ENCODE results near the gene GAD2.

Gene GAD2

GRCh38 chr10:26331371-26331770, 114.8 kb downstream of the GAD2 start:
- Histone ChIP-seq H2AFZ (ENCODE audit: low read depth, low read length) (no peak overlapping the region), H2BK120ac (ENCODE audit: low read depth, low read length) (no peak overlapping the region), H3K9ac (ENCODE audit: low read length) (no peak overlapping the region), H3K79me1 (replicated peaks; ENCODE audit: low read length, poor library complexity, severe bottlenecking) (no peaks in the 10 kb centered on the region), H3K36me3 (ENCODE audit: control insufficient read depth in 1 of 2, insufficient read depth in 2 of 2, low read depth in 1 of 2, low read length in 2 of 2) (no peaks in the 10 kb centered on the region), H3K9me3 (ENCODE audit: control insufficient read depth, low read length) (peaks cover 5% of the 10 kb centered on the region), H3K4me3 (ENCODE audit: insufficient read depth in 1 of 2, low read depth in 1 of 2, low read length in 2 of 2) (no peak overlapping the region), H2BK15ac (ENCODE audit: low read depth, poor library complexity, severe bottlenecking) (no peak overlapping the region), H3K4ac (ENCODE audit: low read depth in 1 of 2, low read length in 2 of 2) (no peak overlapping the region), H2BK5ac (ENCODE audit: low read depth, low read length, poor library complexity, severe bottlenecking) (no peak overlapping the region), H2BK12ac (ENCODE audit: low read length in 2 of 2) (no peak overlapping the region), H4K8ac (ENCODE audit: low read length) (no peak overlapping the region), H4K91ac (ENCODE audit: low read length) (no peak overlapping the region), H3K23ac (ENCODE audit: low read length in 2 of 2) (no peak overlapping the region), H3K18ac (ENCODE audit: low read depth in 1 of 2, low read length in 2 of 2) (no peak overlapping the region), H3K4me1 (ENCODE audit: control insufficient read depth, insufficient read depth, low read depth, low read length) (peaks cover 4% of the 10 kb centered on the region), H3K4me2 (ENCODE audit: low read length, poor library complexity, severe bottlenecking) (no peak overlapping the region), H3K14ac (ENCODE audit: low read length in 2 of 2) (no peak overlapping the region), H3K27me3 (ENCODE audit: control insufficient read depth in 1 of 2, insufficient read depth in 1 of 2, low read length in 2 of 2) (peaks cover 0 to 3% of the 10 kb centered on the region in 2 experiments), H3K27ac (ENCODE audit: low read length, poor library complexity, severe bottlenecking) (no peak overlapping the region), H2AK5ac (ENCODE audit: low read length, severe bottlenecking) (no peak overlapping the region)
- DNase-seq = no peak
- 79% methylated on average over 3 of the region's 3 CpGs for WGBS

DNA sequence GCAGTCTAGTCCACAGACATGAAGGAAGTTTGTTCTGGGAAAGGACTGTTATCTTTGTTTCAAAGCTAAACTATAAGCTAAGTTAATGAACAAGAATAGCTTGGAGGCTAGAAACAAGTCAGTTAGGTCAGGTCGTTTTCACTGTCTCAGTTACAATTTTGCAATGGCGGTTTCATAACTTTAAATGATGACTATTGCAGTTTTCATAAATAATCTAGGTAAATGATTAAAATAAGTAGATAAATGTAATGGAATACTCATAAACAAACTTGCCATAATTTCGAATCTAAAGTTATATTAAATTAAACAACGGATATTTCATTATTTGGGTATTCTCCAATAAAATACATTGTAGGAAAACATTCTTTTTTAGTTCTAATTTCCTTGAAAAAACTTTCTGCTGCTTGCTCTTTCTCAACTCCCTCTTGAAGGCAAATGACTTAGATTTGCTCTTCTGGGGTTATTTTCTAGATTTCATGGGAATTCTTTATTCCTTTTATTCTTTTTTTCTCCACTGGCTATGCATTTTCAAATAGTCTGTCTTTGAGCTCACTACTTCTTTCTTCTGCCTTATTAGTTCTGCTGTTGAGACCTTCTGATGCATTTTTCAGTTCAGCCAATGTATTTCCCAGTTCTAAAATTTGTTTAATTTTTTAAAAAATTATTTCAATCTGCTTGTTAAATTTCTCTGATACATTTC, 117.8 kb downstream of the GAD2 start:
- Histone ChIP-seq H3K23ac (ENCODE audit: low read length in 2 of 2) (no peak overlapping the region), H2BK15ac (ENCODE audit: low read depth, poor library complexity, severe bottlenecking) (no peak overlapping the region), H3K9me3 (ENCODE audit: control insufficient read depth, low read length) (peaks cover 5% of the 10 kb centered on the region), H2AFZ (ENCODE audit: low read depth, low read length) (no peak overlapping the region), H3K4me1 (ENCODE audit: control insufficient read depth, insufficient read depth, low read depth, low read length) (peaks cover 4% of the 10 kb centered on the region), H3K9ac (ENCODE audit: low read length) (no peak overlapping the region), H2BK12ac (ENCODE audit: low read length in 2 of 2) (no peak overlapping the region), H3K4me2 (ENCODE audit: low read length, poor library complexity, severe bottlenecking) (no peak overlapping the region), H3K14ac (ENCODE audit: low read length in 2 of 2) (no peak overlapping the region), H2AK5ac (ENCODE audit: low read length, severe bottlenecking) (no peak overlapping the region), H3K27ac (ENCODE audit: low read length, poor library complexity, severe bottlenecking) (no peak overlapping the region), H2BK5ac (ENCODE audit: low read depth, low read length, poor library complexity, severe bottlenecking) (no peak overlapping the region), H3K27me3 (ENCODE audit: control insufficient read depth in 1 of 2, insufficient read depth in 1 of 2, low read length in 2 of 2) (peaks cover 0 to 3% of the 10 kb centered on the region in 2 experiments), H4K8ac (ENCODE audit: low read length) (no peak overlapping the region), H3K79me1 (replicated peaks; ENCODE audit: low read length, poor library complexity, severe bottlenecking) (no peaks in the 10 kb centered on the region), H3K4ac (ENCODE audit: low read depth in 1 of 2, low read length in 2 of 2) (no peak overlapping the region), H3K18ac (ENCODE audit: low read depth in 1 of 2, low read length in 2 of 2) (no peak overlapping the region), H3K36me3 (ENCODE audit: control insufficient read depth in 1 of 2, insufficient read depth in 2 of 2, low read depth in 1 of 2, low read length in 2 of 2) (no peaks in the 10 kb centered on the region), H2BK120ac (ENCODE audit: low read depth, low read length) (no peak overlapping the region), H4K91ac (ENCODE audit: low read length) (no peak overlapping the region), H3K4me3 (ENCODE audit: insufficient read depth in 1 of 2, low read depth in 1 of 2, low read length in 2 of 2) (no peak overlapping the region)
- WGBS = 38% methylated on average over 1 of the region's 4 CpGs
- no peak for DNase-seq

DNA sequence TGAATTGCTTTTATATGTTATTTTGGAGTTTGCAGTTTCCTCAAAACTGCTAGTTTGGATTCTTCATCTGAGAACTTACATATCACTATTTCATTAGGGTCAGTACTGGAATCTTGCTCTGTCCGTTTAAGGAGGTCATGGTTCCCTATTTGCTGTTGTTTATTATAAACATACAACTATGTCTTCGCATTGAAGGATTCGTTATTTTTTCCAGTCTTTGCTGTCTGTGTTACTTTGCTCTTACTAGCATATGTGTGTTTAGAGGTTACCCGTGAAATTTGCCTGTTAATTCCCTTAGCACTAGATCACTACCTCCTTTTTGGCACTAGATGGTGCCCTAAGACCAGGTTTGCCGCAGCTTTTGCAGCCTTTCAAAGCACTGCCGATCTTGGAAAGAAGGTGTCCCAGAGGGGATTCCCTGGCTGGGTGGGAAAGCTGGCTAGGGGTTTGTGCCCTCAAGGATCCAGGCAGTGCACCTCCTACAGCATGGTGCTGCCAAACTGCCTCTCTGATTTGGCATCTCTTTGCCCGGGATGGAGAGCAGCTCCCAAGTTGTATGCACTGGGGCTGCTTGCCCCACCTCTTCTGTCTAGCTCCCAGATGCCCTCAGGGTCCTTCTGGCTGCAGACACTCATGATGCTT, 118.5 kb downstream of the GAD2 start:
- peak overlapping the region; percentile 38 for H3K9ac ChIP-seq (ENCODE audit: low read length)
- H3K27ac ChIP-seq (ENCODE audit: low read length, poor library complexity, severe bottlenecking) = no peak overlapping the region
- no peak overlapping the region for H3K14ac ChIP-seq (ENCODE audit: low read length in 2 of 2)
- H2AK5ac ChIP-seq (ENCODE audit: low read length, severe bottlenecking) = no peak overlapping the region
- H3K36me3 ChIP-seq (ENCODE audit: control insufficient read depth in 1 of 2, insufficient read depth in 2 of 2, low read depth in 1 of 2, low read length in 2 of 2) = no peaks in the 10 kb centered on the region
- no peak overlapping the region for H2BK12ac ChIP-seq (ENCODE audit: low read length in 2 of 2)
- no peak overlapping the region for H2BK15ac ChIP-seq (ENCODE audit: low read depth, poor library complexity, severe bottlenecking)
- peaks cover 5% of the 10 kb centered on the region for H3K9me3 ChIP-seq (ENCODE audit: control insufficient read depth, low read length)
- H2BK120ac ChIP-seq (ENCODE audit: low read depth, low read length) = no peak overlapping the region
- peak; percentile 50 for DNase-seq
- H3K4ac ChIP-seq (ENCODE audit: low read depth in 1 of 2, low read length in 2 of 2) = no peak overlapping the region
- 6% methylated on average over 6 of the region's 7 CpGs for WGBS
- no peak overlapping the region for H2BK5ac ChIP-seq (ENCODE audit: low read depth, low read length, poor library complexity, severe bottlenecking)
- H3K27me3 ChIP-seq (ENCODE audit: control insufficient read depth in 1 of 2, insufficient read depth in 1 of 2, low read length in 2 of 2) = peaks cover 0 to 3% of the 10 kb centered on the region in 2 experiments
- H3K79me1 ChIP-seq (replicated peaks; ENCODE audit: low read length, poor library complexity, severe bottlenecking) = no peaks in the 10 kb centered on the region
- no peak overlapping the region for H3K23ac ChIP-seq (ENCODE audit: low read length in 2 of 2)
- no peak overlapping the region for H4K8ac ChIP-seq (ENCODE audit: low read length)
- H2AFZ ChIP-seq (ENCODE audit: low read depth, low read length) = no peak overlapping the region
- H3K4me2 ChIP-seq (ENCODE audit: low read length, poor library complexity, severe bottlenecking) = peak overlapping the region; percentile 46
- H3K18ac ChIP-seq (ENCODE audit: low read depth in 1 of 2, low read length in 2 of 2) = no peak overlapping the region
- H4K91ac ChIP-seq (ENCODE audit: low read length) = no peak overlapping the region
- H3K4me1 ChIP-seq (ENCODE audit: control insufficient read depth, insufficient read depth, low read depth, low read length) = peaks cover 4% of the 10 kb centered on the region
- peak overlapping the region in 1 of 2 experiments; percentile 66 for H3K4me3 ChIP-seq (ENCODE audit: insufficient read depth in 1 of 2, low read depth in 1 of 2, low read length in 2 of 2)

DNA sequence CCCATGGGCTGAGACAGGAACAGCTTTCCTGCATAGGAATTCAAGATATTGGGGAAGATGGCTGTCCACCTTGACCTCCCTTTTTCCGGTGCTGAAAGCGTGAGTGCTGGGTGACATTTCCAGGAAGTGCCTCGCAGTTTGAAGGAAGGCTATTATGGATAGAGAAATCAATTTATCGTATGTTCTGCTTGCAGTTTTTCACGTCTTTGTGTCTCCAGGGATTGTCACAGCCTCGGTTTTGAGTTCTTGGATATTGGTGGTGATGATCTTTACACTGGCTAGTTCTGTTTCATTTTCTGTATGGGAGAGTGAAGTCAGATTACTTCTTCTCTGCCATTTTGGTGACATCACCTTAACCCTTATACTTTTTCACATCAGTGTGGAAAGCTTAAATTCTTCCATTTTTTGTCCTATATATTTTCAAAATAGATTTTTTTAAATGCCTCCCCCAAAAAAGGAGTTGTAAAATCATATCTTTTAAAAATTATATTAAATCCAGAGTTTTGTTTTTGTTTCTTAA, 119.1 kb downstream of the GAD2 start:
- H3K4me1 ChIP-seq (ENCODE audit: control insufficient read depth, insufficient read depth, low read depth, low read length) = peaks cover 4% of the 10 kb centered on the region
- no peak overlapping the region for H3K4me2 ChIP-seq (ENCODE audit: low read length, poor library complexity, severe bottlenecking)
- H3K27me3 ChIP-seq (ENCODE audit: control insufficient read depth in 1 of 2, insufficient read depth in 1 of 2, low read length in 2 of 2) = peaks cover 0 to 3% of the 10 kb centered on the region in 2 experiments
- 75% methylated on average over 6 of the region's 6 CpGs for WGBS
- H3K79me1 ChIP-seq (replicated peaks; ENCODE audit: low read length, poor library complexity, severe bottlenecking) = no peaks in the 10 kb centered on the region
- H2BK12ac ChIP-seq (ENCODE audit: low read length in 2 of 2) = no peak overlapping the region
- H3K4ac ChIP-seq (ENCODE audit: low read depth in 1 of 2, low read length in 2 of 2) = no peak overlapping the region
- no peak overlapping the region for H3K14ac ChIP-seq (ENCODE audit: low read length in 2 of 2)
- H3K36me3 ChIP-seq (ENCODE audit: control insufficient read depth in 1 of 2, insufficient read depth in 2 of 2, low read depth in 1 of 2, low read length in 2 of 2) = no peaks in the 10 kb centered on the region
- no peak for DNase-seq
- H3K9me3 ChIP-seq (ENCODE audit: control insufficient read depth, low read length) = peaks cover 5% of the 10 kb centered on the region
- no peak overlapping the region for H2AK5ac ChIP-seq (ENCODE audit: low read length, severe bottlenecking)
- H2BK5ac ChIP-seq (ENCODE audit: low read depth, low read length, poor library complexity, severe bottlenecking) = no peak overlapping the region
- no peak overlapping the region for H2BK120ac ChIP-seq (ENCODE audit: low read depth, low read length)
- H3K23ac ChIP-seq (ENCODE audit: low read length in 2 of 2) = no peak overlapping the region
- H4K8ac ChIP-seq (ENCODE audit: low read length) = no peak overlapping the region
- H3K9ac ChIP-seq (ENCODE audit: low read length) = peak overlapping the region; percentile 38
- H3K27ac ChIP-seq (ENCODE audit: low read length, poor library complexity, severe bottlenecking) = no peak overlapping the region
- no peak overlapping the region for H4K91ac ChIP-seq (ENCODE audit: low read length)
- peak overlapping the region in 1 of 2 experiments; percentile 66 for H3K4me3 ChIP-seq (ENCODE audit: insufficient read depth in 1 of 2, low read depth in 1 of 2, low read length in 2 of 2)
- H2BK15ac ChIP-seq (ENCODE audit: low read depth, poor library complexity, severe bottlenecking) = no peak overlapping the region
- no peak overlapping the region for H2AFZ ChIP-seq (ENCODE audit: low read depth, low read length)
- H3K18ac ChIP-seq (ENCODE audit: low read depth in 1 of 2, low read length in 2 of 2) = no peak overlapping the region
